Keratinocyte (primary cell): ENCODE data around the gene SLCO3A1. TPM values are rescaled to one million over a fixed set of nuclear protein-coding genes. Genes with fewer than 3 reads are reported as not detected.

Experiments used
- DNase-seq: peaks from one replicate; pipeline ENCODE4 v3.0.0-alpha.2; 2011; ENCODE audit warnings: low read depth, missing footprints, low spot score
- FAIRE-seq: peaks from 2 replicates; lab custom pipeline; 2011; peaks lifted over from hg19 to GRCh38; lab: Jason Lieb, UNC
- H2AFZ ChIP-seq: 2 replicates; pipeline ENCODE4 v1.6.0; 2012; ENCODE audit warnings: low read length, control low read depth, inconsistent platforms; ENCODE audit not compliant: control insufficient read depth
- H3K27ac ChIP-seq: 2 replicates; pipeline ENCODE4 v1.5.1; 2011; ENCODE audit warnings: low read length; ENCODE audit not compliant: control insufficient read depth, insufficient read depth
- H3K27me3 ChIP-seq: 3 replicates; pipeline ENCODE4 v1.6.0; 2011; ENCODE audit warnings: low read length; ENCODE audit not compliant: control insufficient read depth, insufficient read depth; ENCODE audit errors: extremely low read depth
- H3K36me3 ChIP-seq, 2 experiments: 2 replicates in 1 of 2; 3 replicates in 1 of 2; pipeline ENCODE4 v1.5.1; 2011; ENCODE audit warnings: low read length in 2 of 2, mild to moderate bottlenecking in 1 of 2; ENCODE audit not compliant: control insufficient read depth in 2 of 2, insufficient read depth in 2 of 2; ENCODE audit errors: extremely low read depth in 1 of 2
- H3K4me1 ChIP-seq: 3 replicates; pipeline ENCODE4 v1.5.1; 2011; ENCODE audit warnings: low read length; ENCODE audit not compliant: control insufficient read depth, insufficient read depth; ENCODE audit errors: extremely low read depth
- H3K4me2 ChIP-seq: 3 replicates; pipeline ENCODE4 v1.6.0; 2011; ENCODE audit warnings: low read depth, low read length; ENCODE audit not compliant: control insufficient read depth, insufficient read depth; ENCODE audit errors: extremely low read depth
- H3K4me3 ChIP-seq, 3 experiments: fragments of 200-600 bp in 1 of 3; sonication (generic) in 1 of 3; 2 replicates in 2 of 3; 3 replicates in 1 of 3; pipeline ENCODE4 v1.5.1; 2011 to 2016; ENCODE audit warnings: low read length in 3 of 3, mild to moderate bottlenecking in 3 of 3, control low read depth in 2 of 3, inconsistent platforms in 1 of 3, low read depth in 1 of 3, mixed read lengths in 1 of 3, mixed run types in 1 of 3, moderate library complexity in 1 of 3; ENCODE audit not compliant: control insufficient read depth in 2 of 3, insufficient read depth in 2 of 3; ENCODE audit errors: extremely low read depth in 1 of 3
- H3K79me2 ChIP-seq: 2 replicates; pipeline ENCODE4 v1.6.0; 2012; ENCODE audit warnings: low read length; ENCODE audit not compliant: control insufficient read depth, insufficient read depth
- H3K9ac ChIP-seq: 3 replicates; pipeline ENCODE4 v1.6.0; 2011; ENCODE audit warnings: low read length; ENCODE audit not compliant: control insufficient read depth, insufficient read depth; ENCODE audit errors: extremely low read depth
- H3K9me1 ChIP-seq: 3 replicates; pipeline ENCODE4 v1.6.0; 2011; ENCODE audit warnings: low read length; ENCODE audit not compliant: control insufficient read depth, insufficient read depth; ENCODE audit errors: extremely low read depth
- H3K9me3 ChIP-seq: 2 replicates; pipeline ENCODE4 v1.5.1; 2012; ENCODE audit warnings: low read depth, low read length; ENCODE audit not compliant: control insufficient read depth
- H4K20me1 ChIP-seq: 3 replicates; pipeline ENCODE4 v1.6.0; 2011; ENCODE audit warnings: low read length; ENCODE audit not compliant: control insufficient read depth, insufficient read depth; ENCODE audit errors: extremely low read depth
- CTCF ChIP-seq, 3 experiments: IDR thresholded peaks in 1 of 3; conservative IDR thresholded peaks in 1 of 3; optimal IDR thresholded peaks in 1 of 3; 2 replicates in 2 of 3; 3 replicates in 1 of 3; pipeline versions ENCODE3 to v1.5.1; 2011; ENCODE audit warnings: low read length in 3 of 3, mild to moderate bottlenecking in 3 of 3, moderate library complexity in 2 of 3, control low read depth in 1 of 3, inconsistent platforms in 1 of 3; ENCODE audit not compliant: insufficient read depth in 2 of 3; ENCODE audit errors: extremely low read depth in 1 of 3
- EZH2 ChIP-seq: IDR thresholded peaks from one replicate; pipeline ENCODE4 v1.6.1; 2012; ENCODE audit warnings: inconsistent platforms, mild to moderate bottlenecking, low read length, moderate library complexity
- dilution Hi-C: fragments of 300-500 bp; cut with MboI; formaldehyde crosslinking; loops from one replicate; pipeline ENCODE4 v1.7.0; 2020; ENCODE audit warnings: low sequenced_read_pairs; ENCODE audit not compliant: extremely low pct_ligation_motif_present
- polyA plus RNA-seq, 5 experiments: library from polyadenylated mRNA; depleted of rRNA in 3 of 5; stranded (reverse) in 3 of 5; stranded (forward) in 1 of 5; unstranded in 1 of 5; fragments of >200 nt; gene quantifications; 1 replicate in 1 of 5; 2 replicates in 3 of 5; 3 replicates in 1 of 5; pipeline versions ENCODE4 v1.2.1 to v1.2.3, GENCODE V29; 2011 to 2012; ENCODE audit warnings: missing spikeins in 2 of 5, low read depth in 1 of 5, low replicate concordance in 1 of 5

Gene SLCO3A1
- polyA plus RNA-seq, 1 donor (not counting 4 experiments of a cell fraction or from before 2014, with no cell fraction given), result 21.3 TPM

- DNase-seq (no peak), FAIRE-seq (no peak)
- H3K9ac ChIP-seq, result no peak overlapping the region
- no peak overlapping the region for H3K4me3 ChIP-seq
- H3K27me3 ChIP-seq, result no peaks in the 10 kb centered on the region
- TF ChIP-seq EZH2, result no peak
- no peak for TF ChIP-seq CTCF (optimal IDR thresholded peaks at IDR 0.05 in 1 of 3, IDR thresholded peaks at IDR 0.05 in 1 of 3, conservative IDR thresholded peaks at IDR 0.05 in 1 of 3; ENCODE audit: extremely low read depth in 1 of 3, insufficient read depth in 2 of 3, low read length in 3 of 3)
- no peaks in the 10 kb centered on the region for H3K9me1 ChIP-seq
- dilution Hi-C loops, result no loop called here
- H4K20me1 ChIP-seq, result no peaks in the 10 kb centered on the region
- no peak overlapping the region for H3K27ac ChIP-seq
- H3K4me1 ChIP-seq, result no peaks in the 10 kb centered on the region
- no peaks in the 10 kb centered on the region for H3K36me3 ChIP-seq
- H3K9me3 ChIP-seq, result no peaks in the 10 kb centered on the region
- H2AFZ ChIP-seq, result no peak overlapping the region
- peaks cover 9% of the 10 kb centered on the region for H3K79me2 ChIP-seq
- no peak overlapping the region for H3K4me2 ChIP-seq
Measured at GRCh38 chr15:92033314-92033713, 179.8 kb downstream of the SLCO3A1 start.

- no peaks in the 10 kb centered on the region for H3K27me3 ChIP-seq
- no peaks in the 10 kb centered on the region for H3K9me1 ChIP-seq
- dilution Hi-C loops, result no loop called here
- H3K4me1 ChIP-seq, result no peaks in the 10 kb centered on the region
- H3K4me2 ChIP-seq, result no peak overlapping the region
- no peak overlapping the region for H3K9ac ChIP-seq
- no peak overlapping the region for H3K4me3 ChIP-seq
- no peak overlapping the region for H2AFZ ChIP-seq
- TF ChIP-seq CTCF (optimal IDR thresholded peaks at IDR 0.05 in 1 of 3, IDR thresholded peaks at IDR 0.05 in 1 of 3, conservative IDR thresholded peaks at IDR 0.05 in 1 of 3; ENCODE audit: extremely low read depth in 1 of 3, insufficient read depth in 2 of 3, low read length in 3 of 3) (no peak), EZH2 (no peak)
- H3K27ac ChIP-seq, result no peak overlapping the region
- no peaks in the 10 kb centered on the region for H3K9me3 ChIP-seq
- FAIRE-seq (no peak), DNase-seq (no peak)
- H3K79me2 ChIP-seq, result peaks cover 9% of the 10 kb centered on the region
- no peaks in the 10 kb centered on the region for H3K36me3 ChIP-seq
- H4K20me1 ChIP-seq, result no peaks in the 10 kb centered on the region
Measured at GRCh38 chr15:92033723-92034122, 180.2 kb downstream of the SLCO3A1 start.
